Heart right ventricle (tissue), 16 donors: ENCODE results near the gene S1PR1. TPM values are rescaled to one million over a fixed set of nuclear protein-coding genes. Genes with fewer than 3 reads are reported as not detected.
"Not testable (repeated sequence)": the region's sequence is repeated elsewhere in the genome, so short reads cannot be mapped to it uniquely, and the experiment has no call there.

ENCODE experiments used
- ATAC-seq, 8 donors: fragments of 200-7000 bp; cut with Tn5 transposase; one replicate each; pipeline ENCODE4 v1.9.1; 2020; ENCODE audit warnings: mild to moderate bottlenecking in 8 of 8, moderate library complexity in 8 of 8, moderate number of reproducible peaks in 1 of 8
- DNase-seq, 2 donors: peaks; one replicate each; pipeline ENCODE4 v3.0.0-alpha.2; 2020
- H3K27ac ChIP-seq, 10 donors: fragments of 200-600 bp; sonication (generic) in 2 of 10; one replicate each; pipeline versions ENCODE4 v1.5.0 to v1.8.0; 2020 to 2022; ENCODE audit warnings: mild to moderate bottlenecking in 3 of 10
- H3K27me3 ChIP-seq, 7 donors: fragments of 200-600 bp; one replicate each; pipeline ENCODE4 v1.8.0; 2021 to 2022; ENCODE audit warnings: mild to moderate bottlenecking in 2 of 7
- H3K36me3 ChIP-seq, 9 donors: fragments of 200-600 bp; sonication (generic) in 1 of 9; one replicate each; pipeline versions ENCODE4 v1.5.0 to v1.8.0; 2020 to 2022; ENCODE audit warnings: mild to moderate bottlenecking in 2 of 9
- H3K4me1 ChIP-seq, 9 donors: fragments of 200-600 bp; sonication (generic) in 1 of 9; one replicate each; pipeline versions ENCODE4 v1.5.0 to v1.8.0; 2020 to 2022; ENCODE audit warnings: mild to moderate bottlenecking in 4 of 9
- H3K4me3 ChIP-seq, 10 donors: fragments of 200-600 bp; sonication (generic) in 2 of 10; one replicate each; pipeline versions ENCODE4 v1.5.0 to v1.8.0; 2020 to 2022; ENCODE audit warnings: mild to moderate bottlenecking in 7 of 10, moderate library complexity in 2 of 10
- H3K9me3 ChIP-seq, 11 donors: fragments of 200-600 bp in 10 of 11; sonication (generic) in 2 of 11; one replicate each; pipeline versions ENCODE4 v1.5.0 to v1.8.0; 2013 to 2022; ENCODE audit warnings: mild to moderate bottlenecking in 2 of 11, control low read depth in 1 of 11, moderate library complexity in 1 of 11
- CTCF ChIP-seq, 9 donors: fragments of 200-600 bp; sonication (generic) in 2 of 9; IDR thresholded peaks; one replicate each; pipeline versions ENCODE4 v1.5.0 to v1.8.0; 2021 to 2022; ENCODE audit warnings: antibody characterized with exemption in 9 of 9, mild to moderate bottlenecking in 5 of 9, moderate library complexity in 1 of 9
- WGBS, 2 donors: extraction: QIAGEN DNeasy Blood & Tissue Kit; methylation state at CpG; one replicate each; pipeline ENCODE4 v1.1.7; 2013; ENCODE audit warnings: inconsistent platforms in 1 of 2; 5-methylcytosine and 5-hydroxymethylcytosine counted together
- intact Hi-C, 10 donors: fragments of 100-400 bp; cut with DNase I; formaldehyde crosslinking; loops; one replicate each; pipeline versions ENCODE4 v1.11.1 to v1.14.2; 2022
- polyA plus RNA-seq, 2 donors: library from polyadenylated mRNA; stranded (reverse); fragments of 200-250 nt; gene quantifications; one replicate each; pipeline ENCODE4 v1.2.3, GENCODE V29; 2013
- total RNA-seq, 10 donors: library from RNA; stranded (reverse); fragmentation: NEBNext Ultra II Directional in 3 of 10; extraction: Animal tissue kit (Norgen Biotek cat#: 25700) in 3 of 10; gene quantifications; one replicate each; pipeline versions ENCODE4 v1.2.1 to v1.2.4, GENCODE V29; 2021 to 2023
- donor health status: Arrhythmogenic right ventricular cardiomyopathy.
- donor health status: ischemic (EF 13 %, LVEDD 7.1; RV severe dilation, severe dysfunction).
- donor health status: healthy with polysubstance abuse.
- donor health status: DM: no; HTN: yes; CAD: no.
- donor health status: DM: no; HTN: no; CAD: no.
- donor health status: ischemic (EF 25% LVEDD 6.9; RV normal size, moderate dysfunction).
- donor health status: ischemic (EF 25% LVEDD 5.7; RV mildly dilated, moderate dysfunction).
- donor health status: healthy.
- donor health status: DM: yes; HTN: yes; CAD: no.
- donor health status: Ischemic cardiomyopathy.
- donor health status: ischemic (EF 35%, LVEDD 5.7; RV mildly dilated, moderate dysfunction).
- donor health status: nonischemic (EF 11% LVEDD 7.7; RV severe dilation, severe dysfunction).
- donor health status: DM: yes; HTN: yes; CAD: no.
- donor health status: PGD.
- donor health status: ischemic (EF 29% LVEDD 5.4; RV normal size, mild dysfunction).
- donor health status: nonischemic (EF 23%, LVEDD 6.1; RV moderate dilation, normal function).

S1PR1 gene
- total and polyA plus RNA-seq, 12 donors = 37.4 to 82.2 (median 53.2) TPM

- Histone ChIP-seq H3K4me1 (peaks cover 0 to 13% (median 11%) of the 10 kb centered on the region in 9 donors), H3K4me3 (no peak overlapping the region), H3K27ac (peak overlapping the region in 9 of 10 donors; percentile 17 to 82 (median 73)), H3K36me3 (no peaks in the 10 kb centered on the region), H3K9me3 (no peaks in the 10 kb centered on the region), H3K27me3 (no peaks in the 10 kb centered on the region)
- no peak for TF ChIP-seq CTCF (IDR thresholded peaks at IDR 0.05)
- ATAC-seq (peak; percentile 94 to 99 (median 97)), DNase-seq (peak in 1 of 2 donors; percentile 56)
- intact Hi-C loops = loop anchor here in 1 of 10 donors (2.0 kb wide), 1 partner anchor 31 kb away; no protein-coding TSS in a partner anchor
- 31 to 34% methylated on average over 6 of the region's 6 CpGs for WGBS, 2 donors
Measured at GRCh38 chr1:101203820-101204540, 32.8 kb upstream of the S1PR1 start.

GRCh38 chr1:101205457-101205856 is 31.4 kb upstream of the S1PR1 start:
- Histone ChIP-seq H3K27me3 (no peaks in the 10 kb centered on the region), H3K9me3 (no peaks in the 10 kb centered on the region), H3K4me1 (peaks cover 0 to 13% (median 11%) of the 10 kb centered on the region in 9 donors), H3K36me3 (no peaks in the 10 kb centered on the region), H3K27ac (peak overlapping the region in 5 of 10 donors; percentile 26 to 80 (median 73)), H3K4me3 (no peak overlapping the region)
- TF ChIP-seq CTCF (IDR thresholded peaks at IDR 0.05) = no peak
- intact Hi-C loops = loop anchor here in 1 of 10 donors (2.0 kb wide), 1 partner anchor 29 kb away; no protein-coding TSS in a partner anchor
- DNase-seq = no peak
- ATAC-seq = no peak

DNA sequence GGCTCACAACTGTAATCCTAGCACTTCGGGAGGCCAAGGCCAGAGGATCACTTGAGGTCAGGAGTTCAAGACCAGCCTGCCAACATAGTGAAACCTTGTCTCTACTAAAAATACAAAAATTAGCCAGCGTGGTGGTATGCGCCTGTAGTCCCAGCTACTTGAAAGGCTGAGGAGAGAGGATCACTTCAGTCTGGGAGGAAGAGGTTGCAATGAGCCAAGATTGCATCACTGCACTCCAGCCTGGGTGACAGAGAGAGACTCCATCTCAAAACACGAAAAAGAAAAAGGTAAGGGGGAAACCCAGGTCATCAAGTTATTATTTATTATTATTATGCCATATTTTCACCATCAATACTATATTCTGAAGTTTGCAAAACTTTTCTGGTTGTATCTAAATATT is 30.7 kb upstream of the S1PR1 start:
- H3K9me3 ChIP-seq, H3K27me3 ChIP-seq, ATAC-seq, DNase-seq, H3K4me3 ChIP-seq, H3K36me3 ChIP-seq, intact Hi-C loops, H3K27ac ChIP-seq: not testable (repeated sequence)
- 86 to 88% methylated on average over 4 of the region's 4 CpGs for WGBS, 2 donors
- peaks cover 0 to 13% (median 11%) of the 10 kb centered on the region in 9 donors for H3K4me1 ChIP-seq

DNA sequence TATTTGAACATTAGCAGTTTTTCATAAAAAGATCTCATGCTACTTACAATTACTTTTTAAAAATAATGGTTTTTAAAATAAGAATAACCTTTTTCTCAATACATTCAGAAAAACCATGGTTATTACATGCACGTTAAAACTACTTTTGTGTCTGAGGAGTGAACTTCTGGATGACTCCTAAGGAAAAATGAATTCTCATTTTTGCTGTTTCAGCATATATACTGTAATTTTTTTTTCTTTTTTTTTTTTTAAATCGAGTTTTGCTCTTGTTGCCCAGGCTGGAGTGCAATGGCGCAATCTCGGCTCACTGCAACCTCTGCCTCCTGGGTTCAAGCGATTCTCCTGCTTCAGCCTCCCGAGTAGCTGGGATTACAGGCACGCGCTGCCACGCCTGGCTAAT is 29.5 kb upstream of the S1PR1 start:
- peaks cover 0 to 13% (median 11%) of the 10 kb centered on the region in 9 donors for H3K4me1 ChIP-seq
- DNase-seq, H3K9me3 ChIP-seq, H3K27me3 ChIP-seq, H3K36me3 ChIP-seq, intact Hi-C loops, ATAC-seq, H3K4me3 ChIP-seq, H3K27ac ChIP-seq: not testable (repeated sequence)
- WGBS, 2 donors = 94 to 96% methylated on average over 9 of the region's 9 CpGs

- intact Hi-C loops = no loop called here
- Histone ChIP-seq H3K4me3 (no peak overlapping the region), H3K9me3 (no peaks in the 10 kb centered on the region), H3K27me3 (no peaks in the 10 kb centered on the region), H3K27ac (no peak overlapping the region), H3K36me3 (no peaks in the 10 kb centered on the region), H3K4me1 (peaks cover 0 to 13% (median 11%) of the 10 kb centered on the region in 9 donors)
- no peak for TF ChIP-seq CTCF (IDR thresholded peaks at IDR 0.05)
- DNase-seq = no peak
- WGBS, 2 donors = 77 to 79% methylated on average over 2 of the region's 2 CpGs
- no peak for ATAC-seq
Measured at GRCh38 chr1:101207891-101208290, 28.9 kb upstream of the S1PR1 start.
